Measurements from ENCODE around the gene LMX1B. TPM values are rescaled to one million over a fixed set of nuclear protein-coding genes. Genes with fewer than 3 reads are reported as not detected.

LMX1B gene
- polyA plus RNA-seq, 1 of the 3 experiments (the other 2 are of a cell fraction): not detected

GRCh38 chr9:126669108-126669507 is 55.4 kb downstream of the LMX1B start:
- CTCF ChIA-PET: interaction anchor here (1.6 kb wide), 1 partner anchor 21 kb away, joined by 7 read pairs; no protein-coding TSS in a partner anchor
- WGBS (ENCODE audit: low lambda C conversion rate): 71% methylated on average over 10 of the region's 14 CpGs
- Histone ChIP-seq H3K9me3 (no peaks in the 10 kb centered on the region), H3K9ac (no peak overlapping the region), H3K27ac (ENCODE audit: low read depth in 2 of 2, low read length in 1 of 2) (no peak overlapping the region), H4K20me1 (ENCODE audit: insufficient read depth) (no peaks in the 10 kb centered on the region), H3K4me3 (ENCODE audit: low read depth in 2 of 2, low read length in 1 of 2) (no peak overlapping the region), H3K27me3 (ENCODE audit: insufficient read depth) (peaks cover 16% of the 10 kb centered on the region), H3K4me2 (no peak overlapping the region), H3K9me2 (no peaks in the 10 kb centered on the region), H3F3A (replicated peaks; ENCODE audit: insufficient read depth) (no peaks in the 10 kb centered on the region), H2AFZ (ENCODE audit: low read depth) (no peak overlapping the region), H3K36me3 (replicated peaks in 1 of 2; ENCODE audit: control insufficient read depth in 1 of 2, insufficient read depth in 2 of 2, low read length in 1 of 2) (no peaks in the 10 kb centered on the region), H3K79me2 (ENCODE audit: insufficient read depth) (no peaks in the 10 kb centered on the region), H3K4me1 (ENCODE audit: control insufficient read depth in 1 of 2, insufficient read depth in 2 of 2, low read depth in 1 of 2, low read length in 1 of 2) (peaks cover 0 to 22% of the 10 kb centered on the region in 2 experiments; a peak in 1 of 4 replicates)
- no peak for DNase-seq
- POLR2A ChIA-PET: no interaction called here
- TF ChIP-seq TEAD4 (IDR thresholded peaks at IDR 0.05; ENCODE audit: borderline replicate concordance, insufficient read depth) (no peak), TCF12 (IDR thresholded peaks at IDR 0.05) (no peak), FOXM1 (IDR thresholded peaks at IDR 0.05; ENCODE audit: low read depth) (no peak), ZBTB33 (IDR thresholded peaks at IDR 0.05; ENCODE audit: borderline replicate concordance, low read depth) (no peak), RFX5 (IDR thresholded peaks at IDR 0.05; ENCODE audit: low read length) (no peak), USF2 (IDR thresholded peaks at IDR 0.05; ENCODE audit: borderline replicate concordance, low read depth, low read length) (no peak), MEF2A (IDR thresholded peaks at IDR 0.05; ENCODE audit: borderline replicate concordance, low read depth) (no peak), ELF1 (IDR thresholded peaks at IDR 0.05) (no peak), EZH2phosphoT487 (IDR thresholded peaks at IDR 0.05; ENCODE audit: borderline replicate concordance, low read depth) (no peak), POLR2AphosphoS5 (IDR thresholded peaks at IDR 0.05; ENCODE audit: low read depth, low read length) (no peak)

DNA sequence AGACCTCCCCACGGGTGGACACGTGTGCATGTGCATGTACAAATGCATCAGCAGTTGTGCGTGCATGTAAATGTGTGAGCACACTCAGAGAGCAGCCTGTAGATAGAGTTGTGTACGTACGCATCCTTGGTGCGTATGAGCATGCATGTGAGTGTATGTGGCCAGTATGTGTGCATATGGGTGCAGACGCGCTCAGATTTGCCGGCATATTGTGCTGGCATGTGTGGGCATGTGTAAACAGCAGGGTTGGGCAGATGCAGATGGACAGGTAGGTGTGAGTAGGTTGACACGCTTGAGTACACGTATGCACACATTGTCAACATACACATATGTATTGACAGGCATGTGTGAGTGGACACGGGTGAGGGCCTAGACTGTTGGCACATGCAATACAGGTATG is 56.5 kb downstream of the LMX1B start:
- Histone ChIP-seq H3K27ac (ENCODE audit: low read depth in 2 of 2, low read length in 1 of 2) (no peak overlapping the region), H3K4me1 (ENCODE audit: control insufficient read depth in 1 of 2, insufficient read depth in 2 of 2, low read depth in 1 of 2, low read length in 1 of 2) (peaks cover 0 to 26% of the 10 kb centered on the region in 2 experiments; a peak in 1 of 4 replicates), H3K4me3 (ENCODE audit: low read depth in 2 of 2, low read length in 1 of 2) (no peak overlapping the region), H3K27me3 (ENCODE audit: insufficient read depth) (peaks cover 22% of the 10 kb centered on the region), H4K20me1 (ENCODE audit: insufficient read depth) (no peaks in the 10 kb centered on the region), H3K36me3 (replicated peaks in 1 of 2; ENCODE audit: control insufficient read depth in 1 of 2, insufficient read depth in 2 of 2, low read length in 1 of 2) (no peaks in the 10 kb centered on the region), H2AFZ (ENCODE audit: low read depth) (no peak overlapping the region), H3K9ac (no peak overlapping the region), H3K79me2 (ENCODE audit: insufficient read depth) (no peaks in the 10 kb centered on the region), H3K9me2 (no peaks in the 10 kb centered on the region), H3K9me3 (no peaks in the 10 kb centered on the region), H3K4me2 (no peak overlapping the region), H3F3A (replicated peaks; ENCODE audit: insufficient read depth) (no peaks in the 10 kb centered on the region)
- ChIA-PET POLR2A (no interaction called here), CTCF (interaction anchor here (1.8 to 4.9 kb wide), 3 partner anchors 10 to 34 kb away, joined by 5 to 29 read pairs (median 7); no protein-coding TSS in a partner anchor)
- TF ChIP-seq EZH2phosphoT487 (IDR thresholded peaks at IDR 0.05; ENCODE audit: borderline replicate concordance, low read depth): no peak
- no peak for TF ChIP-seq SMC3 (IDR thresholded peaks at IDR 0.05; ENCODE audit: low read depth, low read length)
- no peak for TF ChIP-seq EP300 (IDR thresholded peaks at IDR 0.05; ENCODE audit: borderline replicate concordance in 1 of 2, low read depth in 1 of 2, low read length in 1 of 2)
- TF ChIP-seq RAD21 (IDR thresholded peaks at IDR 0.05; ENCODE audit: low read length): no peak
- no peak for TF ChIP-seq JUND (IDR thresholded peaks at IDR 0.05)
- no peak for TF ChIP-seq FOXJ3 (CRISPR knock-in tag; IDR thresholded peaks at IDR 0.05)
- no peak for TF ChIP-seq GABPA (IDR thresholded peaks at IDR 0.05; ENCODE audit: low read depth)
- no peak for TF ChIP-seq RXRA (IDR thresholded peaks at IDR 0.05; ENCODE audit: borderline replicate concordance, low read depth)
- TF ChIP-seq, protein P1, sequence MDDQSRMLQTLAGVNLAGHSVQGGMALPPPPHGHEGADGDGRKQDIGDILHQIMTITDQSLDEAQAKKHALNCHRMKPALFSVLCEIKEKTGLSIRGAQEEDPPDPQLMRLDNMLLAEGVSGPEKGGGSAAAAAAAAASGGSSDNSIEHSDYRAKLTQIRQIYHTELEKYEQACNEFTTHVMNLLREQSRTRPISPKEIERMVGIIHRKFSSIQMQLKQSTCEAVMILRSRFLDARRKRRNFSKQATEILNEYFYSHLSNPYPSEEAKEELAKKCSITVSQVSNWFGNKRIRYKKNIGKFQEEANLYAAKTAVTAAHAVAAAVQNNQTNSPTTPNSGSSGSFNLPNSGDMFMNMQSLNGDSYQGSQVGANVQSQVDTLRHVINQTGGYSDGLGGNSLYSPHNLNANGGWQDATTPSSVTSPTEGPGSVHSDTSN (IDR thresholded peaks at IDR 0.05): no peak
- no peak for TF ChIP-seq GATA2 (CRISPR knock-in tag; IDR thresholded peaks at IDR 0.05)
- no peak for TF ChIP-seq ZBTB33 (IDR thresholded peaks at IDR 0.05; ENCODE audit: borderline replicate concordance, low read depth)
- TF ChIP-seq, protein P2, sequence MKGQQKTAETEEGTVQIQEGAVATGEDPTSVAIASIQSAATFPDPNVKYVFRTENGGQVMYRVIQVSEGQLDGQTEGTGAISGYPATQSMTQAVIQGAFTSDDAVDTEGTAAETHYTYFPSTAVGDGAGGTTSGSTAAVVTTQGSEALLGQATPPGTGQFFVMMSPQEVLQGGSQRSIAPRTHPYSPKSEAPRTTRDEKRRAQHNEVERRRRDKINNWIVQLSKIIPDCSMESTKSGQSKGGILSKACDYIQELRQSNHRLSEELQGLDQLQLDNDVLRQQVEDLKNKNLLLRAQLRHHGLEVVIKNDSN (IDR thresholded peaks at IDR 0.05; ENCODE audit: borderline replicate concordance, low read depth): no peak
- no peak for TF ChIP-seq FOSL2 (IDR thresholded peaks at IDR 0.05; ENCODE audit: borderline replicate concordance, low read depth)
- no peak for TF ChIP-seq CHD2 (IDR thresholded peaks at IDR 0.05; ENCODE audit: low read length, partially characterized antibody)
- TF ChIP-seq NRF1 (IDR thresholded peaks at IDR 0.05; ENCODE audit: low read depth, low read length): no peak
- WGBS (ENCODE audit: low lambda C conversion rate): 80% methylated on average over 11 of the region's 12 CpGs
- DNase-seq: no peak

All from SK-N-SH (cell line).